PC-3 (cell line): Measurements from ENCODE around the gene AJAP1.

Experiments
- EZH2 ChIP-seq: fragments of 300-600 bp; sonication (generic); IDR thresholded peaks from one replicate; pipeline ENCODE4 v1.6.1; 2017; ENCODE audit warnings: antibody characterized with exemption, mild to moderate bottlenecking, low read length; ENCODE audit not compliant: unreplicated experiment
- EZH2phosphoT487 ChIP-seq: fragments of 300-600 bp; sonication (generic); IDR thresholded peaks from 2 replicates; pipeline ENCODE4 v1.6.1; 2018; ENCODE audit warnings: mild to moderate bottlenecking, antibody characterized with exemption, low read length, borderline replicate concordance
- TF ChIP-seq, protein P1 (sequence below): fragments of 300-600 bp; sonication (generic); conservative IDR thresholded peaks from 2 replicates; pipeline ENCODE4 v1.5.1; 2017; ENCODE audit warnings: antibody characterized with exemption, low read depth, mild to moderate bottlenecking, low read length

DNA sequence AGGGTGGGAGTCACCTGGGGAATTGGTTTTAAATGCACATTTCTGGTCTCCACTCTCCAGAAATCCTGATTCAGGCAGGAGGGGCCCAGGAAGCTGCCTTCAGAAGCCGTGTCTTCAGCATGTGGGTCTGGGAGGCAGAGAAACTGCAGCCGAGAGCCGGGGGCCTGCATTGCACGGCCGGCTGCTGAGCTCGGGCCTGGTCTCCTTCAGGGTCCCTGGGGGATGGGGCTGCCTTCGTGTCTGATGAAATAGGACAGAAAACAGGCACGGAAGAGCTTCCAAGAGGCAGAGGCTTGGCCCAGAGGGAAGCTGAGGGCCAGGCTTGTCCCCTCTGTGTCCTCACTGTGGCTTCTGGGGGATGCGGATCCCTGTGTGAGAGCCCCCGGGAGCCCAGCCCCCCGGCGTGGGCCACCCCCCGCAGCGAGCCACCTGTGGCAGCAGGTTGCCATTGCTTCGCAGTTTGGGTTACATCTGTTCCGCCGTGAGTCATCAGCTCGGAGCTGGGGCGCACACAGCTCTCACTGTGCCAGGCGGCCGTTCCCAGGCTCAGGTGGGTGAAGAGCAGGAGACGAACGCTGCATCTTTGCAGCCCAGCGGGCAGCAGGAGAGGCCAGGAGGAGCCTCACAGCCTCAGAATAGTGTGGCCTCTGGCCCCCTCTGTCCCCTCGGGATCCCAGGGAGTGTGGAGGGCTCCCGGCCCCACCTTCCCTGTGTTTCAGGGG, 72.4 kb downstream of the AJAP1 start:
- TF ChIP-seq, protein P1, sequence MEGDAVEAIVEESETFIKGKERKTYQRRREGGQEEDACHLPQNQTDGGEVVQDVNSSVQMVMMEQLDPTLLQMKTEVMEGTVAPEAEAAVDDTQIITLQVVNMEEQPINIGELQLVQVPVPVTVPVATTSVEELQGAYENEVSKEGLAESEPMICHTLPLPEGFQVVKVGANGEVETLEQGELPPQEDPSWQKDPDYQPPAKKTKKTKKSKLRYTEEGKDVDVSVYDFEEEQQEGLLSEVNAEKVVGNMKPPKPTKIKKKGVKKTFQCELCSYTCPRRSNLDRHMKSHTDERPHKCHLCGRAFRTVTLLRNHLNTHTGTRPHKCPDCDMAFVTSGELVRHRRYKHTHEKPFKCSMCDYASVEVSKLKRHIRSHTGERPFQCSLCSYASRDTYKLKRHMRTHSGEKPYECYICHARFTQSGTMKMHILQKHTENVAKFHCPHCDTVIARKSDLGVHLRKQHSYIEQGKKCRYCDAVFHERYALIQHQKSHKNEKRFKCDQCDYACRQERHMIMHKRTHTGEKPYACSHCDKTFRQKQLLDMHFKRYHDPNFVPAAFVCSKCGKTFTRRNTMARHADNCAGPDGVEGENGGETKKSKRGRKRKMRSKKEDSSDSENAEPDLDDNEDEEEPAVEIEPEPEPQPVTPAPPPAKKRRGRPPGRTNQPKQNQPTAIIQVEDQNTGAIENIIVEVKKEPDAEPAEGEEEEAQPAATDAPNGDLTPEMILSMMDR: no peak
- TF ChIP-seq EZH2 (no peak), EZH2phosphoT487 (no peak)
